A673 (cell line): Measurements from ENCODE around the gene NAP1L5.

Source experiments
- EZH2 ChIP-seq: fragments of 200-600 bp; sonication (generic); IDR thresholded peaks from 2 replicates; pipeline ENCODE4 v1.6.1; 2017; ENCODE audit warnings: borderline replicate concordance, low read depth, mild to moderate bottlenecking, mixed read lengths, antibody characterized with exemption, low read length; ENCODE audit not compliant: poor library complexity, severe bottlenecking
- TF ChIP-seq, protein P1 (sequence below): fragments of 300-800, 200-600 bp; sonication (generic); conservative IDR thresholded peaks from 2 replicates; pipeline ENCODE4 v1.5.1; 2017; ENCODE audit warnings: low read depth, mild to moderate bottlenecking, antibody characterized with exemption, low read length, moderate library complexity, mixed read lengths

DNA sequence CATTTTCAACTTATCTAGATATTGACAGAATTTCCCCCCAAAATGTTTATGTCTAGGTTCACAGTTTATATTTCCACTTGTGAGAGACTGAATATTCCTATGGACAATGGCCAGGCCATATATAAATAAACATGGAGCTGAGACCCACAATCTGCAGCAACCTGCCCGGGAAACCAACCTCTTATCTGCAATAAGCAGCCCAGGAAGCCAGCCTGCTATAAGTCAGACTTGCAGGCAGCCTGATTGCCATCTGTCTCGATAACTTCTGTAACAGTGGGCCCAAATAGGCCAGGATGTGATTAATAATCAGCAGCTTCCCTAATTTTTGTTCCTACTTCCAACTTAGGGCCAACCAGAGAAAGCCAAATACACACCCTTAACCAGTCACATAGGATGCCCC is 5.2 kb upstream of the NAP1L5 start:
- TF ChIP-seq, protein P1, sequence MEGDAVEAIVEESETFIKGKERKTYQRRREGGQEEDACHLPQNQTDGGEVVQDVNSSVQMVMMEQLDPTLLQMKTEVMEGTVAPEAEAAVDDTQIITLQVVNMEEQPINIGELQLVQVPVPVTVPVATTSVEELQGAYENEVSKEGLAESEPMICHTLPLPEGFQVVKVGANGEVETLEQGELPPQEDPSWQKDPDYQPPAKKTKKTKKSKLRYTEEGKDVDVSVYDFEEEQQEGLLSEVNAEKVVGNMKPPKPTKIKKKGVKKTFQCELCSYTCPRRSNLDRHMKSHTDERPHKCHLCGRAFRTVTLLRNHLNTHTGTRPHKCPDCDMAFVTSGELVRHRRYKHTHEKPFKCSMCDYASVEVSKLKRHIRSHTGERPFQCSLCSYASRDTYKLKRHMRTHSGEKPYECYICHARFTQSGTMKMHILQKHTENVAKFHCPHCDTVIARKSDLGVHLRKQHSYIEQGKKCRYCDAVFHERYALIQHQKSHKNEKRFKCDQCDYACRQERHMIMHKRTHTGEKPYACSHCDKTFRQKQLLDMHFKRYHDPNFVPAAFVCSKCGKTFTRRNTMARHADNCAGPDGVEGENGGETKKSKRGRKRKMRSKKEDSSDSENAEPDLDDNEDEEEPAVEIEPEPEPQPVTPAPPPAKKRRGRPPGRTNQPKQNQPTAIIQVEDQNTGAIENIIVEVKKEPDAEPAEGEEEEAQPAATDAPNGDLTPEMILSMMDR = no peak
- no peak for TF ChIP-seq EZH2
